MCF 10A (cell line): ENCODE measurements around the gene RPS23. TPM values are rescaled to one million over a fixed set of nuclear protein-coding genes. Genes with fewer than 3 reads are reported as not detected.
A peak's percentile ranks its signal among the peaks of the same experiment; 100 is the strongest.

Experiments
- BruUV-seq: library from RNA; stranded (reverse); fragments of 400-500 nt; replicated peaks from 2 replicates; lab custom pipeline; 2021; lab: Mats Ljungman, UMichigan
- CTCF ChIA-PET: fragments of 300-600 bp; sonication (Branson Sonifier 250); formaldehyde crosslinking; extraction: SDS; loops from one replicate; lab custom pipeline; 2021; ENCODE audit warnings: antibody characterized with exemption, inconsistent platforms; lab: Yijun Ruan, JAX
- POLR2A ChIA-PET: fragments of 300-600, 350-650 bp; sonication (Branson Sonifier 250); formaldehyde crosslinking; extraction: SDS; loops from one replicate; lab custom pipeline; 2020; ENCODE audit warnings: antibody characterized with exemption, inconsistent platforms; lab: Yijun Ruan, JAX
- DNase-seq: peaks from one replicate; pipeline ENCODE4 v3.0.0-alpha.2; 2018; ENCODE audit not compliant: unreplicated experiment
- H3K27ac Mint-ChIP-seq: one replicate; pipeline ENCODE4 v1.8.0; 2022; ENCODE audit warnings: mild to moderate bottlenecking, low read depth, mixed read lengths; ENCODE audit not compliant: unreplicated experiment
- H3K27me3 Mint-ChIP-seq: one replicate; pipeline ENCODE4 v1.8.0; 2022; ENCODE audit warnings: mixed read lengths; ENCODE audit not compliant: insufficient read depth, unreplicated experiment
- H3K36me3 Mint-ChIP-seq: one replicate; pipeline ENCODE4 v1.8.0; 2022; ENCODE audit warnings: mild to moderate bottlenecking, moderate library complexity, mixed read lengths; ENCODE audit not compliant: insufficient read depth, unreplicated experiment
- H3K4me1 Mint-ChIP-seq: one replicate; pipeline ENCODE4 v1.8.0; 2022; ENCODE audit warnings: mixed read lengths; ENCODE audit not compliant: insufficient read depth, unreplicated experiment
- H3K4me3 Mint-ChIP-seq: one replicate; pipeline ENCODE4 v1.8.0; 2022; ENCODE audit warnings: mild to moderate bottlenecking, moderate library complexity, mixed read lengths; ENCODE audit not compliant: unreplicated experiment
- H3K9me3 Mint-ChIP-seq: one replicate; pipeline ENCODE4 v1.8.0; 2022; ENCODE audit warnings: mixed read lengths; ENCODE audit not compliant: unreplicated experiment
- intact Hi-C: fragments of 100-400 bp; cut with micrococcal nuclease; formaldehyde crosslinking; loops from 2 replicates; pipeline ENCODE4 v1.14.1; 2022
- total RNA-seq: library from RNA; stranded (reverse); gene quantifications from 2 replicates; pipeline ENCODE4 v1.2.3, GENCODE V29; 2022
- TF ChIP-seq, protein P1 (sequence below): fragments of 200-600 bp; IDR thresholded peaks from one replicate; pipeline ENCODE4 v1.8.0; 2022; ENCODE audit warnings: antibody characterized with exemption, mild to moderate bottlenecking; ENCODE audit not compliant: unreplicated experiment

RPS23 gene
- total RNA-seq, 1 experiment from 2014 or later: 2,870 TPM

DNA sequence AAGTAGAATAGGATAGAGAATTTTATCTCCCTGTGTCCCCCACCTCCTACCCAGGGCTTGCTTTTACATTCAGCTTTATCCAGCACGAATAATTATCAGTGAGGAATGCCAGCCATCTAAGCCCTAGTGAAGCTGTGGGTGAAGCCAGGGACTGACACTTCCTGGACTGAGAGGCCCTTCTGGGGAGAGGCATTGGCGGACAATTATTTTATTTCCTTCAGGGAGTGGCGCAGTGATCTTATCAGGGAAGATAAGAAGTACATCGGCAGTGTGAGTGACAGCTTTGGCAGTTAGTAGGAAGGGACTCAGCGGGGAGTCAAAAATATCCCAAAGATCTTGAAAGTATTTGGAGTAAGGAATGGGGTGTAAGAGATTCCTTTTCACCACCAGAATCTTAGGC lies 34.9 kb upstream of the RPS23 start:
- H3K27ac Mint-ChIP-seq: no peak overlapping the region
- intact Hi-C loops: no loop called here
- H3K36me3 Mint-ChIP-seq: peaks cover 30% of the 10 kb centered on the region
- CTCF ChIA-PET: interaction anchor here (0.6 to 1.4 kb wide), 10 partner anchors 9 to 1245 kb away, joined by 3 to 10 read pairs (median 3); no protein-coding TSS in a partner anchor
- TF ChIP-seq, protein P1, sequence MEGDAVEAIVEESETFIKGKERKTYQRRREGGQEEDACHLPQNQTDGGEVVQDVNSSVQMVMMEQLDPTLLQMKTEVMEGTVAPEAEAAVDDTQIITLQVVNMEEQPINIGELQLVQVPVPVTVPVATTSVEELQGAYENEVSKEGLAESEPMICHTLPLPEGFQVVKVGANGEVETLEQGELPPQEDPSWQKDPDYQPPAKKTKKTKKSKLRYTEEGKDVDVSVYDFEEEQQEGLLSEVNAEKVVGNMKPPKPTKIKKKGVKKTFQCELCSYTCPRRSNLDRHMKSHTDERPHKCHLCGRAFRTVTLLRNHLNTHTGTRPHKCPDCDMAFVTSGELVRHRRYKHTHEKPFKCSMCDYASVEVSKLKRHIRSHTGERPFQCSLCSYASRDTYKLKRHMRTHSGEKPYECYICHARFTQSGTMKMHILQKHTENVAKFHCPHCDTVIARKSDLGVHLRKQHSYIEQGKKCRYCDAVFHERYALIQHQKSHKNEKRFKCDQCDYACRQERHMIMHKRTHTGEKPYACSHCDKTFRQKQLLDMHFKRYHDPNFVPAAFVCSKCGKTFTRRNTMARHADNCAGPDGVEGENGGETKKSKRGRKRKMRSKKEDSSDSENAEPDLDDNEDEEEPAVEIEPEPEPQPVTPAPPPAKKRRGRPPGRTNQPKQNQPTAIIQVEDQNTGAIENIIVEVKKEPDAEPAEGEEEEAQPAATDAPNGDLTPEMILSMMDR: no peak
- no peak for DNase-seq
- no peak overlapping the region for H3K4me3 Mint-ChIP-seq
- H3K4me1 Mint-ChIP-seq: no peaks in the 10 kb centered on the region
- no peaks in the 10 kb centered on the region for H3K27me3 Mint-ChIP-seq
- BruUV-seq: no TSS peak
- no peaks in the 10 kb centered on the region for H3K9me3 Mint-ChIP-seq
- POLR2A ChIA-PET: no interaction called here

DNA sequence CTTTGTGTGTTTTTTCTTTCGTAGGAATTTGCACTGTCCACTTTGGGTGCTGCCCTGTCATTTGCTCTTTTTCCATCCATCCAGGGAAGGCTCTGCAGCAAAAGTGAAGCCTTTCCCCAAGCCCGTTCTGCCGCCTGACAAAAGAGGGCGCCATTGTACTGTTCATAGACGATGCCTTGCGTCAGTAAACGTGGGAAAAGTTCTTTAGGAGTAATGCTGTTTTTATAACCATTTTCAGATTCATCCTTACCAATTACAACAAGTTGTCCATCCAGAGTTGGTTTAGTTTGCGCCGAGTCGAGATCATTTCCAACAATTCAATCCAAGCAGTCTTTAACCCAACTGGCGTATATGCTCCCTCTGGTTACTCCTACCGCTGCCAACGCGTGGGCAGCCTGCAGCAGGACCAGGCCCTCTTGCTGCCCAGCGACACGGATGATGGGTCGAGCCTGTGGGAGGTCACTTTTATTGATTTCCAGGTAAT lies 34.3 kb upstream of the RPS23 start:
- CTCF ChIA-PET: interaction anchor here (0.6 to 1.4 kb wide), 17 partner anchors 9 to 1246 kb away, joined by 3 to 10 read pairs (median 3); no protein-coding TSS in a partner anchor
- Mint-ChIP-seq H3K4me1 (no peaks in the 10 kb centered on the region), H3K27ac (no peak overlapping the region), H3K27me3 (no peaks in the 10 kb centered on the region), H3K4me3 (no peak overlapping the region), H3K36me3 (peaks cover 30% of the 10 kb centered on the region), H3K9me3 (no peaks in the 10 kb centered on the region)
- DNase-seq: peak; percentile 70
- intact Hi-C loops: loop anchor here (1.0 kb wide), 1 partner anchor 329 kb away; no protein-coding TSS in a partner anchor
- POLR2A ChIA-PET: no interaction called here
- no TSS peak for BruUV-seq
- TF ChIP-seq, protein P1: peak; percentile 75

DNA sequence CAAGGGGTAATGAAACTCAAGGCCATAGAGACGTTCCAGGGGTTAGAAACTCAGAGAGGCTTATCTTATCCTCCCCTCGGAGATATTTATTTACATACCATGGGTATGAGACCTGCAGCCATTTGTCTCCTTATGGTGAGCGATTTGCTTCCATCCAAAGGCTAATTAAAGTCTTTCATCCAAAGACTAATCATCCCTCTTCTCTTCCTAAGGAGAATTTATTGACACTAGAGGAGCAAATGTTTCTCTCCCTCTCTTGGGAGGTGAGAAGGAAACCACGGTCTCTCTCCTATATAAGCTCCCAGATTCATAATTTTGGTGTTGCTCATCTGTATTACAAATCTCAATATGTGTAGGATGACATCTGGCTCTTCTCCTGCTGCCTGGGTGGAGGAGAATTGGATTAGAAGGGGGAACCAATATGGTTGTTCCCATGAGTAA lies 31.0 kb upstream of the RPS23 start:
- DNase-seq: no peak
- Mint-ChIP-seq H3K27ac (no peak overlapping the region), H3K27me3 (no peaks in the 10 kb centered on the region), H3K4me1 (no peaks in the 10 kb centered on the region), H3K4me3 (no peak overlapping the region), H3K9me3 (no peaks in the 10 kb centered on the region), H3K36me3 (peaks cover 30% of the 10 kb centered on the region)
- ChIA-PET POLR2A (no interaction called here), CTCF (interaction anchor here (0.6 to 1.4 kb wide), 4 partner anchors 17 to 1285 kb away, joined by 3 to 4 read pairs (median 3); no protein-coding TSS in a partner anchor)
- TF ChIP-seq, protein P1: no peak
- BruUV-seq: no TSS peak
- intact Hi-C loops: no loop called here

DNA sequence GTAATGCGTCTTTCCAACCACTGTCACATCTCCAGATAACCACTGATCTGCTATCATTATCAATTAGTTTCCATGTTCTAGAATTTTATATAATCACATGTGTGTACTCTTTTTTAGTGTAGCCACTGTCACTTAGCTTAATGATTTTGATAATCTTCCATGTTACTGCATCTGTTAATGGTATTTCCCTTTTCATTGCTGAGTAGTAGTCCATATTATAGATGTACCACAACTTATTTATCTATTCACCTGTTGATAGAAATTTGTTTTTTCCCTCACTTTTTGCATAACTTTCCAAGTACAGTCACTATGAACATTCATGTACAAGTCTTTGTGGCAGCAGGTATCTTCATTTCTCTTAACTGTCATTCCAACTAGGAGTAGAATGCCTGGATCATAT lies 30.3 kb upstream of the RPS23 start:
- TF ChIP-seq, protein P1: no peak
- no TSS peak for BruUV-seq
- intact Hi-C loops: no loop called here
- no peak overlapping the region for H3K27ac Mint-ChIP-seq
- peaks cover 24% of the 10 kb centered on the region for H3K36me3 Mint-ChIP-seq
- no peaks in the 10 kb centered on the region for H3K9me3 Mint-ChIP-seq
- H3K4me1 Mint-ChIP-seq: no peaks in the 10 kb centered on the region
- ChIA-PET CTCF (interaction anchor here (1.4 kb wide), 1 partner anchor 16 kb away, joined by 4 read pairs; no protein-coding TSS in a partner anchor), POLR2A (interaction anchor here (1.2 kb wide), 1 partner anchor 8 kb away, joined by 3 read pairs; no protein-coding TSS in a partner anchor)
- no peaks in the 10 kb centered on the region for H3K27me3 Mint-ChIP-seq
- DNase-seq: no peak
- no peak overlapping the region for H3K4me3 Mint-ChIP-seq
